Liver (tissue), 9 donors: ENCODE measurements around the gene CD247. TPM values are rescaled to one million over a fixed set of nuclear protein-coding genes. Genes with fewer than 3 reads are reported as not detected.

ENCODE experiments used
- DNase-seq: peaks from one replicate; pipeline ENCODE4 v3.0.0-alpha.2; 2017; ENCODE audit warnings: low spot score
- H3K27ac ChIP-seq, 2 donors: one replicate each; pipeline ENCODE4 v1.7.0; 2013; ENCODE audit warnings: inconsistent platforms in 2 of 2, low read length in 2 of 2, control low read depth in 1 of 2, low read depth in 1 of 2, mild to moderate bottlenecking in 1 of 2
- H3K27me3 ChIP-seq, 4 donors: one replicate each; pipeline versions ENCODE4 v1.6.1 to v1.7.0; 2013; ENCODE audit warnings: low read length in 3 of 4, inconsistent platforms in 1 of 4, mild to moderate bottlenecking in 1 of 4, moderate library complexity in 1 of 4; ENCODE audit not compliant: control insufficient read depth in 4 of 4, insufficient read depth in 4 of 4
- H3K36me3 ChIP-seq, 4 donors: one replicate each; pipeline versions ENCODE4 v1.6.1 to v1.7.0; 2013; ENCODE audit warnings: low read length in 3 of 4, mild to moderate bottlenecking in 3 of 4, low read depth in 1 of 4, moderate library complexity in 1 of 4; ENCODE audit not compliant: control insufficient read depth in 4 of 4, insufficient read depth in 3 of 4
- H3K4me1 ChIP-seq, 4 donors: one replicate each; pipeline versions ENCODE4 v1.6.1 to v1.7.0; 2013; ENCODE audit warnings: low read length in 3 of 4, mild to moderate bottlenecking in 3 of 4, moderate library complexity in 1 of 4; ENCODE audit not compliant: control insufficient read depth in 4 of 4, insufficient read depth in 4 of 4
- H3K4me3 ChIP-seq, 3 donors: one replicate each; pipeline versions ENCODE4 v1.6.1 to v1.7.0; 2013; ENCODE audit warnings: low read length in 3 of 3, control low read depth in 1 of 3, low read depth in 1 of 3, mild to moderate bottlenecking in 1 of 3
- H3K9ac ChIP-seq, 2 donors: one replicate each; pipeline ENCODE4 v1.7.0; 2013; ENCODE audit warnings: low read length in 2 of 2, mild to moderate bottlenecking in 2 of 2, moderate library complexity in 2 of 2, control low read depth in 1 of 2, low read depth in 1 of 2
- H3K9me3 ChIP-seq, 4 donors: one replicate each; pipeline versions ENCODE4 v1.6.1 to v1.7.0; 2013; ENCODE audit warnings: low read length in 3 of 4; ENCODE audit not compliant: control insufficient read depth in 4 of 4
- EGR1 ChIP-seq, 2 donors: IDR thresholded peaks; 2 replicates each; pipeline ENCODE4 v1.6.1; 2016 to 2018; ENCODE audit warnings: antibody characterized with exemption in 2 of 2, low read depth in 2 of 2
- FOXA1 ChIP-seq: IDR thresholded peaks from 2 replicates; pipeline ENCODE4 v1.6.1; 2016; ENCODE audit warnings: antibody characterized with exemption
- FOXA2 ChIP-seq: IDR thresholded peaks from 2 replicates; pipeline ENCODE4 v1.6.1; 2016; ENCODE audit warnings: antibody characterized with exemption
- GABPA ChIP-seq, 2 donors: IDR thresholded peaks in 1 of 2; conservative IDR thresholded peaks in 1 of 2; 2 replicates each; pipeline ENCODE4 v1.6.1; 2016; ENCODE audit warnings: antibody characterized with exemption in 2 of 2, mild to moderate bottlenecking in 1 of 2, moderate library complexity in 1 of 2
- HNF4A ChIP-seq, 2 donors: conservative IDR thresholded peaks; 2 replicates each; pipeline ENCODE4 v1.6.1; 2016; ENCODE audit warnings: antibody characterized with exemption in 2 of 2, mild to moderate bottlenecking in 2 of 2
- HNF4G ChIP-seq: IDR thresholded peaks from 2 replicates; pipeline ENCODE4 v1.6.1; 2016; ENCODE audit warnings: antibody characterized with exemption
- JUND ChIP-seq, 2 donors: IDR thresholded peaks; 2 replicates each; pipeline ENCODE4 v1.6.1; 2016; ENCODE audit warnings: antibody characterized with exemption in 2 of 2
- NR2F2 ChIP-seq: IDR thresholded peaks from 2 replicates; pipeline ENCODE4 v1.6.1; 2016; ENCODE audit warnings: antibody characterized with exemption
- RAD21 ChIP-seq, 2 donors: IDR thresholded peaks; 2 replicates each; pipeline ENCODE4 v1.6.1; 2016; ENCODE audit warnings: antibody characterized with exemption in 2 of 2, mild to moderate bottlenecking in 2 of 2
- RXRA ChIP-seq, 2 donors: IDR thresholded peaks; 2 replicates each; pipeline ENCODE4 v1.6.1; 2017 to 2018; ENCODE audit warnings: antibody characterized with exemption in 2 of 2, mild to moderate bottlenecking in 1 of 2
- SP1 ChIP-seq: IDR thresholded peaks from 2 replicates; pipeline ENCODE4 v1.6.1; 2018; ENCODE audit warnings: antibody characterized with exemption, mild to moderate bottlenecking
- TAF1 ChIP-seq: conservative IDR thresholded peaks from 2 replicates; pipeline ENCODE4 v1.6.1; 2016; ENCODE audit warnings: antibody characterized with exemption, mild to moderate bottlenecking
- YY1 ChIP-seq: IDR thresholded peaks from 2 replicates; pipeline ENCODE4 v1.6.1; 2016; ENCODE audit warnings: antibody characterized with exemption, mild to moderate bottlenecking
- WGBS: extraction: QIAGEN DNeasy Blood & Tissue Kit; methylation state at CpG from one replicate; pipeline ENCODE4 v1.1.7; 2013; 5-methylcytosine and 5-hydroxymethylcytosine counted together
- polyA plus RNA-seq, 2 donors: library from polyadenylated mRNA; stranded (reverse) in 1 of 2; unstranded in 1 of 2; fragments of 200-250 nt in 1 of 2; fragments of >200 nt in 1 of 2; fragmentation: Nextera tagmentation in 1 of 2; extraction: Ambion mirVana in 1 of 2; gene quantifications; one replicate each; pipeline versions ENCODE4 v1.2.1 to v1.2.3, GENCODE V29; 2013 to 2015
- total RNA-seq, 2 donors: library from RNA; depleted of rRNA; stranded (reverse); fragments of >200 nt; gene quantifications; one replicate each; pipeline ENCODE4 v1.2.3, GENCODE V29; 2014
- TF ChIP-seq, protein P1 (sequence below): IDR thresholded peaks from 2 replicates; pipeline ENCODE4 v1.6.1; 2016; ENCODE audit warnings: antibody characterized with exemption
- TF ChIP-seq, protein P2 (sequence below): IDR thresholded peaks from 2 replicates; pipeline ENCODE4 v1.6.1; 2016; ENCODE audit warnings: antibody characterized with exemption
- TF ChIP-seq, protein P3 (sequence below): IDR thresholded peaks from 2 replicates; pipeline ENCODE4 v1.6.1; 2016; ENCODE audit warnings: antibody characterized with exemption, mild to moderate bottlenecking
- TF ChIP-seq, protein P4 (sequence below): fragments of 150-350 bp; IDR thresholded peaks from 2 replicates; pipeline ENCODE4 v1.5.1; 2017; ENCODE audit warnings: improper control_type of control experiment, low read depth, low read length; ENCODE audit not compliant: missing input control
- TF ChIP-seq, protein P5 (sequence below): IDR thresholded peaks from 2 replicates; pipeline ENCODE4 v1.6.1; 2016; ENCODE audit warnings: antibody characterized with exemption
- donor health status: healthy.
- donor health status: healthy.
- donor health status: healthy.
- donor health status: healthy.
- donor health status: healthy.

The CD247 gene
- total and polyA plus RNA-seq, 4 donors, result 0.61 to 2.2 (median 1.6) TPM

DNA sequence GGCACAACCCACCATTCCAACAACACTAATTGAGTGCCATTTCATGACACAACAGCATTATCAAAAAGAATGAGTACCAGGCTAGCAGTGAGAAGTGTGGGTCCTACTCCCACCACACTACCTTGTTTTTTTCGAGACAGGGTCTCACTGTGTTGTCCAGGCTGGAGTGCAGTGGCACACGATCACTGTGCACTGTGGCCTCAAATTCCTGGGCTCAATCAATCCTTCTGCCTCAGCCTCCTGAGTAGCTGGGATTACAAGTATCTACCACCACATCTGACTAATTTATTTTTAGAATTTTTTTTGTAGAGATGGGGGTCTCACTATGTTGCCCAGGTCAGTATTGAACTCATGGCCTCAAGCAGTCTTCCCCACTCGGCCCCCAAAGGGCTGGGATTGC lies 30.7 kb downstream of the CD247 start:
- Histone ChIP-seq H3K36me3 (no peaks in the 10 kb centered on the region), H3K27ac (no peak overlapping the region), H3K4me1 (no peaks in the 10 kb centered on the region), H3K4me3 (no peak overlapping the region), H3K27me3 (no peaks in the 10 kb centered on the region), H3K9ac (no peak overlapping the region), H3K9me3 (no peaks in the 10 kb centered on the region)
- TF ChIP-seq FOXA1, result no peak
- no peak for TF ChIP-seq NR2F2
- no peak for TF ChIP-seq HNF4G
- TF ChIP-seq SP1, result no peak
- TF ChIP-seq JUND (IDR thresholded peaks at IDR 0.05), result no peak
- no peak for TF ChIP-seq RAD21 (IDR thresholded peaks at IDR 0.05)
- TF ChIP-seq YY1, result no peak
- TF ChIP-seq, protein P1, sequence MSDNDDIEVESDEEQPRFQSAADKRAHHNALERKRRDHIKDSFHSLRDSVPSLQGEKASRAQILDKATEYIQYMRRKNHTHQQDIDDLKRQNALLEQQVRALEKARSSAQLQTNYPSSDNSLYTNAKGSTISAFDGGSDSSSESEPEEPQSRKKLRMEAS, result no peak
- TF ChIP-seq, protein P2, sequence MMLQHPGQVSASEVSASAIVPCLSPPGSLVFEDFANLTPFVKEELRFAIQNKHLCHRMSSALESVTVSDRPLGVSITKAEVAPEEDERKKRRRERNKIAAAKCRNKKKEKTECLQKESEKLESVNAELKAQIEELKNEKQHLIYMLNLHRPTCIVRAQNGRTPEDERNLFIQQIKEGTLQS, result no peak
- no peak for TF ChIP-seq EGR1 (IDR thresholded peaks at IDR 0.05; ENCODE audit: low read depth in 2 of 2)
- TF ChIP-seq, protein P3, sequence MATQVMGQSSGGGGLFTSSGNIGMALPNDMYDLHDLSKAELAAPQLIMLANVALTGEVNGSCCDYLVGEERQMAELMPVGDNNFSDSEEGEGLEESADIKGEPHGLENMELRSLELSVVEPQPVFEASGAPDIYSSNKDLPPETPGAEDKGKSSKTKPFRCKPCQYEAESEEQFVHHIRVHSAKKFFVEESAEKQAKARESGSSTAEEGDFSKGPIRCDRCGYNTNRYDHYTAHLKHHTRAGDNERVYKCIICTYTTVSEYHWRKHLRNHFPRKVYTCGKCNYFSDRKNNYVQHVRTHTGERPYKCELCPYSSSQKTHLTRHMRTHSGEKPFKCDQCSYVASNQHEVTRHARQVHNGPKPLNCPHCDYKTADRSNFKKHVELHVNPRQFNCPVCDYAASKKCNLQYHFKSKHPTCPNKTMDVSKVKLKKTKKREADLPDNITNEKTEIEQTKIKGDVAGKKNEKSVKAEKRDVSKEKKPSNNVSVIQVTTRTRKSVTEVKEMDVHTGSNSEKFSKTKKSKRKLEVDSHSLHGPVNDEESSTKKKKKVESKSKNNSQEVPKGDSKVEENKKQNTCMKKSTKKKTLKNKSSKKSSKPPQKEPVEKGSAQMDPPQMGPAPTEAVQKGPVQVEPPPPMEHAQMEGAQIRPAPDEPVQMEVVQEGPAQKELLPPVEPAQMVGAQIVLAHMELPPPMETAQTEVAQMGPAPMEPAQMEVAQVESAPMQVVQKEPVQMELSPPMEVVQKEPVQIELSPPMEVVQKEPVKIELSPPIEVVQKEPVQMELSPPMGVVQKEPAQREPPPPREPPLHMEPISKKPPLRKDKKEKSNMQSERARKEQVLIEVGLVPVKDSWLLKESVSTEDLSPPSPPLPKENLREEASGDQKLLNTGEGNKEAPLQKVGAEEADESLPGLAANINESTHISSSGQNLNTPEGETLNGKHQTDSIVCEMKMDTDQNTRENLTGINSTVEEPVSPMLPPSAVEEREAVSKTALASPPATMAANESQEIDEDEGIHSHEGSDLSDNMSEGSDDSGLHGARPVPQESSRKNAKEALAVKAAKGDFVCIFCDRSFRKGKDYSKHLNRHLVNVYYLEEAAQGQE, result no peak
- no peak for TF ChIP-seq TAF1
- no peak for TF ChIP-seq HNF4A (conservative IDR thresholded peaks at IDR 0.05)
- TF ChIP-seq RXRA (IDR thresholded peaks at IDR 0.05), result no peak
- no peak for DNase-seq
- WGBS, result 82% methylated on average over 3 of the region's 3 CpGs

DNA sequence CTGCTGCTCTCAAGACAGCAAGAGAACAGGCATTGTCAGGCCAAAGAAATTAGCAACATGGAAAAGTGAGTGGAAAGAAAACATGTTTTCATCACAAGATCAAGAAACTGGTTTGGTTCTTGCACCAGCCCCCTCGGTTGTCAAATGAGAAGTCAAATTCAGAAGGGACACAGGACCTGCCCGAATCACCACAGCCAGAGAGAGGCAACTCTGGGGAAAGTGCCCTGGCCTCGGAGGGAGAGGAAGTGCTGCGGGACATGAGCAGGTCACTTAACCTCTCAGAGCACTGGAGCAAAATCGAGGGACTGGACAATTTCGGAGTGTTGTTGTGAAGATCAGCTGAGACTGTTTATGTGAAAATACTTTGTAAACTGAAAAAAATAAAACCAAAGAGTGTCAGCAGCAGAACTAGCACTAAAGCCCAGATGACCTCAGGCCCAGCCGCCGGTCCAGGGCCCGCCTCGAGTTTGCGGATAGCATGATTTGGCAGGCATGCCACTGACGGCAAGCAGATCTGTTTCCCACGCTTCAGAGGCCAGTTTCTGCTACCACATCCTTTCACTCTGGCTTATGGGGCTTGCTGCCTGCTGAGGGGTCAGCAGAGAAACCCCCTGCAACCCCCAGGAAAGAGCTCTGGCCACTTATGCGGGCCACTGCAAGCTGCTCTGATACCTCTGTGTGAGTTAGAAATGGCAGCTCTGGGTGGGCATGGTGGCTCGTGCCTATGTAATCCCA lies 32.1 kb downstream of the CD247 start:
- Histone ChIP-seq H3K9me3 (no peaks in the 10 kb centered on the region), H3K27ac (peak overlapping the region in 1 of 2 donors; percentile 11), H3K36me3 (no peaks in the 10 kb centered on the region), H3K4me1 (no peaks in the 10 kb centered on the region), H3K4me3 (no peak overlapping the region), H3K9ac (no peak overlapping the region), H3K27me3 (no peaks in the 10 kb centered on the region)
- TF ChIP-seq YY1, result no peak
- no peak for TF ChIP-seq FOXA1
- no peak for TF ChIP-seq TAF1
- no peak for TF ChIP-seq HNF4A (conservative IDR thresholded peaks at IDR 0.05)
- no peak for TF ChIP-seq JUND (IDR thresholded peaks at IDR 0.05)
- no peak for TF ChIP-seq FOXA2
- no peak for TF ChIP-seq EGR1 (IDR thresholded peaks at IDR 0.05; ENCODE audit: low read depth in 2 of 2)
- TF ChIP-seq, protein P3, result no peak
- no peak for TF ChIP-seq SP1
- no peak for TF ChIP-seq RXRA (IDR thresholded peaks at IDR 0.05)
- no peak for TF ChIP-seq HNF4G
- TF ChIP-seq, protein P4, sequence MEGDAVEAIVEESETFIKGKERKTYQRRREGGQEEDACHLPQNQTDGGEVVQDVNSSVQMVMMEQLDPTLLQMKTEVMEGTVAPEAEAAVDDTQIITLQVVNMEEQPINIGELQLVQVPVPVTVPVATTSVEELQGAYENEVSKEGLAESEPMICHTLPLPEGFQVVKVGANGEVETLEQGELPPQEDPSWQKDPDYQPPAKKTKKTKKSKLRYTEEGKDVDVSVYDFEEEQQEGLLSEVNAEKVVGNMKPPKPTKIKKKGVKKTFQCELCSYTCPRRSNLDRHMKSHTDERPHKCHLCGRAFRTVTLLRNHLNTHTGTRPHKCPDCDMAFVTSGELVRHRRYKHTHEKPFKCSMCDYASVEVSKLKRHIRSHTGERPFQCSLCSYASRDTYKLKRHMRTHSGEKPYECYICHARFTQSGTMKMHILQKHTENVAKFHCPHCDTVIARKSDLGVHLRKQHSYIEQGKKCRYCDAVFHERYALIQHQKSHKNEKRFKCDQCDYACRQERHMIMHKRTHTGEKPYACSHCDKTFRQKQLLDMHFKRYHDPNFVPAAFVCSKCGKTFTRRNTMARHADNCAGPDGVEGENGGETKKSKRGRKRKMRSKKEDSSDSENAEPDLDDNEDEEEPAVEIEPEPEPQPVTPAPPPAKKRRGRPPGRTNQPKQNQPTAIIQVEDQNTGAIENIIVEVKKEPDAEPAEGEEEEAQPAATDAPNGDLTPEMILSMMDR, result no peak
- no peak for TF ChIP-seq GABPA (IDR thresholded peaks at IDR 0.05 in 1 of 2, conservative IDR thresholded peaks at IDR 0.05 in 1 of 2)
- no peak for TF ChIP-seq NR2F2
- TF ChIP-seq, protein P1, result no peak
- TF ChIP-seq, protein P5, sequence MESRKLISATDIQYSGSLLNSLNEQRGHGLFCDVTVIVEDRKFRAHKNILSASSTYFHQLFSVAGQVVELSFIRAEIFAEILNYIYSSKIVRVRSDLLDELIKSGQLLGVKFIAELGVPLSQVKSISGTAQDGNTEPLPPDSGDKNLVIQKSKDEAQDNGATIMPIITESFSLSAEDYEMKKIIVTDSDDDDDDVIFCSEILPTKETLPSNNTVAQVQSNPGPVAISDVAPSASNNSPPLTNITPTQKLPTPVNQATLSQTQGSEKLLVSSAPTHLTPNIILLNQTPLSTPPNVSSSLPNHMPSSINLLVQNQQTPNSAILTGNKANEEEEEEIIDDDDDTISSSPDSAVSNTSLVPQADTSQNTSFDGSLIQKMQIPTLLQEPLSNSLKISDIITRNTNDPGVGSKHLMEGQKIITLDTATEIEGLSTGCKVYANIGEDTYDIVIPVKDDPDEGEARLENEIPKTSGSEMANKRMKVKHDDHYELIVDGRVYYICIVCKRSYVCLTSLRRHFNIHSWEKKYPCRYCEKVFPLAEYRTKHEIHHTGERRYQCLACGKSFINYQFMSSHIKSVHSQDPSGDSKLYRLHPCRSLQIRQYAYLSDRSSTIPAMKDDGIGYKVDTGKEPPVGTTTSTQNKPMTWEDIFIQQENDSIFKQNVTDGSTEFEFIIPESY, result no peak
- no peak for DNase-seq
- WGBS, result 76% methylated on average over 15 of the region's 15 CpGs
